ENCODE measurements around the gene TEAD4. TPM values are rescaled to one million over a fixed set of nuclear protein-coding genes. Genes with fewer than 3 reads are reported as not detected.

TEAD4 gene
- total RNA-seq, 1 experiment from 2014 or later = 127 TPM

DNA sequence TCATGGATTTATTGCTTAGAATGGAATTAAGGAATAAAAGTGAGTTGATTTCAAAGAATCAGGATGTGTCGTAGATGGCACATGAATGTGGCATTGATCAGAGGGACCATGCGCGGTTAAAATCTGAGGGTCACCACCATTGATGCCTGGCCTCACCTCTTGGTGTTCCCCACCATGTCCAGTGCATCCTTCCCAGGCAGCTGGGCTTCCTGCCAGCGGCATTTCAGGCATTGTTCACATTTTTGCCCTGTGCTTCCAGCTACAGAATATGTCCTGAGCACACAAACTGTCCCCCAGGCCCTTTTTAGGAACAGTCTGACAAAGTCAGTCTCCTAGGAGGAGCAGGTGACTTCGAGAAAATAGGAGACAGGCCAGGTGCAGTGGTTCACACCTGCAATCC is 76.0 kb downstream of the TEAD4 start:
- Histone ChIP-seq H2BK120ac (ENCODE audit: low read depth, low read length, poor library complexity, severe bottlenecking) (no peak overlapping the region), H3K79me2 (ENCODE audit: insufficient read depth, low read length) (no peaks in the 10 kb centered on the region), H3K9me3 (ENCODE audit: control insufficient read depth, low read depth, low read length) (no peaks in the 10 kb centered on the region), H4K91ac (ENCODE audit: insufficient read length, low read depth, low read length) (no peak overlapping the region), H3K14ac (ENCODE audit: insufficient read depth, low read length) (no peak overlapping the region), H3K4me2 (ENCODE audit: insufficient read depth, insufficient read length, low read length) (no peak overlapping the region), H3K56ac (ENCODE audit: insufficient read length, low read depth, low read length) (no peak overlapping the region), H2BK15ac (ENCODE audit: low read depth, low read length) (no peak overlapping the region), H4K5ac (ENCODE audit: insufficient read length, low read depth, low read length) (no peak overlapping the region), H4K20me1 (ENCODE audit: control insufficient read depth, insufficient read depth, insufficient read length) (no peaks in the 10 kb centered on the region), H3K79me1 (ENCODE audit: insufficient read depth, low read depth, low read length, poor library complexity, severe bottlenecking) (no peaks in the 10 kb centered on the region), H4K8ac (replicated peaks; ENCODE audit: insufficient read length, low read depth, low read length) (no peak overlapping the region), H3K23me2 (ENCODE audit: insufficient read length, low read depth, low read length, poor library complexity, severe bottlenecking) (no peaks in the 10 kb centered on the region), H2BK20ac (ENCODE audit: low read depth, low read length, poor library complexity, severe bottlenecking) (no peak overlapping the region), H3T11ph (ENCODE audit: low read length) (no peak overlapping the region), H3K4me1 (ENCODE audit: insufficient read depth, low read length) (no peaks in the 10 kb centered on the region), H2BK12ac (ENCODE audit: insufficient read length, low read depth, low read length) (no peak overlapping the region), H2BK5ac (ENCODE audit: insufficient read length, low read length) (no peak overlapping the region), H3K27ac (ENCODE audit: insufficient read length, low read depth, low read length) (no peak overlapping the region), H3K27me3 (ENCODE audit: insufficient read depth, low read length) (no peaks in the 10 kb centered on the region), H2AK5ac (ENCODE audit: insufficient read length, low read length) (no peak overlapping the region), H3K9ac (ENCODE audit: extremely low read depth, insufficient read length, low read length) (no peak overlapping the region), H2AFZ (ENCODE audit: low read length) (no peak overlapping the region), H3K4ac (ENCODE audit: low read depth, low read length) (no peak overlapping the region), H3K23ac (ENCODE audit: insufficient read length, low read depth, low read length) (no peak overlapping the region), H3K18ac (ENCODE audit: insufficient read length, low read depth, low read length) (no peak overlapping the region)
- TF ChIP-seq, protein P1, sequence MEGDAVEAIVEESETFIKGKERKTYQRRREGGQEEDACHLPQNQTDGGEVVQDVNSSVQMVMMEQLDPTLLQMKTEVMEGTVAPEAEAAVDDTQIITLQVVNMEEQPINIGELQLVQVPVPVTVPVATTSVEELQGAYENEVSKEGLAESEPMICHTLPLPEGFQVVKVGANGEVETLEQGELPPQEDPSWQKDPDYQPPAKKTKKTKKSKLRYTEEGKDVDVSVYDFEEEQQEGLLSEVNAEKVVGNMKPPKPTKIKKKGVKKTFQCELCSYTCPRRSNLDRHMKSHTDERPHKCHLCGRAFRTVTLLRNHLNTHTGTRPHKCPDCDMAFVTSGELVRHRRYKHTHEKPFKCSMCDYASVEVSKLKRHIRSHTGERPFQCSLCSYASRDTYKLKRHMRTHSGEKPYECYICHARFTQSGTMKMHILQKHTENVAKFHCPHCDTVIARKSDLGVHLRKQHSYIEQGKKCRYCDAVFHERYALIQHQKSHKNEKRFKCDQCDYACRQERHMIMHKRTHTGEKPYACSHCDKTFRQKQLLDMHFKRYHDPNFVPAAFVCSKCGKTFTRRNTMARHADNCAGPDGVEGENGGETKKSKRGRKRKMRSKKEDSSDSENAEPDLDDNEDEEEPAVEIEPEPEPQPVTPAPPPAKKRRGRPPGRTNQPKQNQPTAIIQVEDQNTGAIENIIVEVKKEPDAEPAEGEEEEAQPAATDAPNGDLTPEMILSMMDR (conservative IDR thresholded peaks at IDR 0.05) = no peak
- Mint-ChIP-seq H3K36me3 (ENCODE audit: insufficient read depth in 1 of 3, low read depth in 3 of 3) (peaks cover 9 to 68% (median 39%) of the 10 kb centered on the region in 3 experiments), H3K9me3 (no peaks in the 10 kb centered on the region), H3K27ac (no peak overlapping the region), H3K4me3 (no peak overlapping the region), H3K27me3 (ENCODE audit: low read depth) (no peaks in the 10 kb centered on the region; the same call in 1 of the 2 replicates), H3K4me1 (peaks cover 12 to 21% of the 10 kb centered on the region in 2 experiments)
- no peak for DNase-seq
- WGBS (ENCODE audit: extremely low coverage, insufficient read length, low lambda C conversion rate) = no CpG with 5 or more reads among the region's 5 CpGs
